Kidney epithelial cell (primary cell): ENCODE results near the gene CLDN9. TPM values are rescaled to one million over a fixed set of nuclear protein-coding genes. Genes with fewer than 3 reads are reported as not detected.

ENCODE experiments used
- DNase-seq: peaks from one replicate; pipeline ENCODE4 v3.0.0-alpha.2; 2010; ENCODE audit warnings: low read depth
- H3K27me3 ChIP-seq: 2 replicates; pipeline ENCODE4 v1.6.0; 2011; ENCODE audit warnings: low read length; ENCODE audit not compliant: control insufficient read depth, insufficient read depth
- H3K36me3 ChIP-seq: 2 replicates; pipeline ENCODE4 v1.5.1; 2011; ENCODE audit warnings: low read length; ENCODE audit not compliant: control insufficient read depth, insufficient read depth
- H3K4me3 ChIP-seq: 2 replicates; pipeline ENCODE4 v1.5.1; 2011; ENCODE audit warnings: low read depth, mild to moderate bottlenecking, control low read depth, low read length
- total RNA-seq: library from RNA; depleted of rRNA; stranded (reverse); fragments of >200 nt; gene quantifications from 2 replicates; pipeline ENCODE4 v1.2.3, GENCODE V29; 2015
- TF ChIP-seq, protein P1 (sequence below): IDR thresholded peaks from 2 replicates; pipeline ENCODE4 v1.5.1; 2011; ENCODE audit warnings: mild to moderate bottlenecking, moderate library complexity, low read length, control low read depth, inconsistent platforms; ENCODE audit not compliant: insufficient read depth, poor library complexity, severe bottlenecking

CLDN9 gene
- total RNA-seq, 1 donor from 2014 or later = 1.0 TPM

DNA sequence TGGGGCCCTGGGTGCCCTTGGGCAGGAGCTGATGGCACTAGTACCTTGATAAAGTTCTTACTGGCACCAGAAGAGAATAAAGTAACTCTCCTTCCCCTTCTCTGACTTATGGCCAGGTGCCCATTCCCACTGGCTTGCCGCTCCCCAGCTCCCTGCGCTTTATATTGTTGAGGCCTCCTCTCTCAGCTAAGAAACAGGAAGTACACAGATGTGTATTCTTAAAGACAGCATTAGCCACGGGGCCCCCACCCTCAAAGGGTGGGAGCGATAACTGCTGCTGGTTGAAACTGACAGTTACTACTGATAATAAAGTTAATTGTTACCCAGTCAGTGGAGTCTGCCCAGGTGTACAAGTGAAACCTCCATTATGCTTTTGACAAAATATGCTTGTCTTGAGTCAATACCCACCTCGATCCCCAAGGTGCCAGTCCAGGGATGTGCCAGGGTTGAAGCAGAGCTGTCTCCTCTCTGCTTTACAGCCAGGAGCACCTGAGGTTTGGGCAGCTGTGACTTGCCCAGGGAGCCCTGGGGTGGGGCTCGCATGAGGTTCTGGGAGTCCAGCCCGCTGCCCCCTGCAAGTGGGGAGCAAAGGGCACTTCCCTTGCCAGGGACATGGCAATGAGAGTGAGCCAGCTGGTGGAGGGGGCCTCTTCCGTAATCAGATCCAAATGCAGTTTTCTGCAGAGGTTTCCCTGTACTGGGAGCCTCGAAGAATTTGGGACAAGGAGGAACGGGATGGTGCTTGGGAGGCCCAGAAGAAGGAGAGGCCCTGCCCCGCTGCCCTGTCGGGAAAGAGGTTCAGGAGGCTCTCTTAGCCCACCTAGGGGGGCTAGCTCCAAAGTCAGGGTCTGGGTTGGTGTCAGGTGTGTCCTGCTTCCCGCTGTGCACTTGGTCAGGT is 5.4 kb upstream of the CLDN9 start:
- no peak for DNase-seq
- no peak overlapping the region for H3K4me3 ChIP-seq
- H3K36me3 ChIP-seq = no peaks in the 10 kb centered on the region
- peaks cover 10% of the 10 kb centered on the region for H3K27me3 ChIP-seq
- TF ChIP-seq, protein P1, sequence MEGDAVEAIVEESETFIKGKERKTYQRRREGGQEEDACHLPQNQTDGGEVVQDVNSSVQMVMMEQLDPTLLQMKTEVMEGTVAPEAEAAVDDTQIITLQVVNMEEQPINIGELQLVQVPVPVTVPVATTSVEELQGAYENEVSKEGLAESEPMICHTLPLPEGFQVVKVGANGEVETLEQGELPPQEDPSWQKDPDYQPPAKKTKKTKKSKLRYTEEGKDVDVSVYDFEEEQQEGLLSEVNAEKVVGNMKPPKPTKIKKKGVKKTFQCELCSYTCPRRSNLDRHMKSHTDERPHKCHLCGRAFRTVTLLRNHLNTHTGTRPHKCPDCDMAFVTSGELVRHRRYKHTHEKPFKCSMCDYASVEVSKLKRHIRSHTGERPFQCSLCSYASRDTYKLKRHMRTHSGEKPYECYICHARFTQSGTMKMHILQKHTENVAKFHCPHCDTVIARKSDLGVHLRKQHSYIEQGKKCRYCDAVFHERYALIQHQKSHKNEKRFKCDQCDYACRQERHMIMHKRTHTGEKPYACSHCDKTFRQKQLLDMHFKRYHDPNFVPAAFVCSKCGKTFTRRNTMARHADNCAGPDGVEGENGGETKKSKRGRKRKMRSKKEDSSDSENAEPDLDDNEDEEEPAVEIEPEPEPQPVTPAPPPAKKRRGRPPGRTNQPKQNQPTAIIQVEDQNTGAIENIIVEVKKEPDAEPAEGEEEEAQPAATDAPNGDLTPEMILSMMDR = no peak

DNA sequence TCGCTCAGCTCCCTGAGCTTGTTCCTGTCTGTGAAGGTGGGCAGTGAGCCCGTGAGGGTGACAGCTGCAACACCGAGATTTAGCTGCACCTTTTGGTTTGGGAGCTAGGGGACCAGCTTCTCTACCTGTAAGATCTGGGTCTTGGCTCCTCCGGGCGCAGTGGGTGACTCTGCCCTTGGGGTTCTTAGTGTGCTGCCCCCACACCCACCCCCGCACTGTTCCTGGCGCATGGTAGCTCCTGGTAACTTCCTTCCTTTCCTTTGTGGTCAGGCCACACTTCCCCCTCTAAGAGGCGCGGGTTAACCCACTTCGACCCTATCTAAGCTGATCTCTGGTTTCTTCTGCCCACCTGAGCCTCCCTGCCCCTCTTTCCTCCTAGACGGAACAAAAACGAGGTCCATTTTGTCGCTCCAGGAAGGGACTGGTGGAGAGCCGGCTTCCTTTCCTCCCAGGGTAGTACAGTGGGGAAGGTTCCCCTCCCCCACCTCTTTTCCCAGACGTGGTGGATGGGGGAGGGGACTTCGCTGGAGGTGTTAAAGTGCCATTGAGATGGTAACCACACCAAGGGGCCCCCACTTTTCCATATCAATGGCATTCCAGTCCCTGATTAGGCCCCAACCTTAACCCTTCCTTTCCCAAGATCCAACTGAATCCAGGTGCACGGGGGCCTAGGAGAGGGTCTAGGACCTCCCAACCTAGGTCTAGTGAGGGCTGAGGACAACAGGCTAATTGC is 4.6 kb upstream of the CLDN9 start:
- TF ChIP-seq, protein P1 = no peak
- Histone ChIP-seq H3K36me3 (no peaks in the 10 kb centered on the region), H3K27me3 (peaks cover 15% of the 10 kb centered on the region), H3K4me3 (no peak overlapping the region)
- no peak for DNase-seq

DNA sequence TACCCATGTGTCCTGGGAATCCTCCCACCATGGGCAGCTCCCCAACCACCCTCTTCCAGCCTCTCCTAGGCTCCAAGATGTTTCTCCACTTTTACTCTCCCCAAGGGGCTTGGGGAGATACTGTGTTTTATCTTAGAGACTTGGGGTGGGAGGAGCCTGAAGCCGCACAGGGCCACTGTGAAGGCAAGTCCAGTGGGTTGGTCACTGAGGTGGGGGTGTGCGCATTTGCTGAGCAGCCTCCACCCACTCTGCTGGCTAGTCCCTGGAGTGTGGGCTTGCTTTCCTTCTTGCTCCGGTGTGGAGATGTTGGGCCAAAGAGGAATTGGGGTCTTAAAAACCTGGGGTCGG is 4.1 kb upstream of the CLDN9 start:
- no peak overlapping the region for H3K4me3 ChIP-seq
- TF ChIP-seq, protein P1 = no peak
- no peaks in the 10 kb centered on the region for H3K36me3 ChIP-seq
- no peak for DNase-seq
- peaks cover 15% of the 10 kb centered on the region for H3K27me3 ChIP-seq

DNA sequence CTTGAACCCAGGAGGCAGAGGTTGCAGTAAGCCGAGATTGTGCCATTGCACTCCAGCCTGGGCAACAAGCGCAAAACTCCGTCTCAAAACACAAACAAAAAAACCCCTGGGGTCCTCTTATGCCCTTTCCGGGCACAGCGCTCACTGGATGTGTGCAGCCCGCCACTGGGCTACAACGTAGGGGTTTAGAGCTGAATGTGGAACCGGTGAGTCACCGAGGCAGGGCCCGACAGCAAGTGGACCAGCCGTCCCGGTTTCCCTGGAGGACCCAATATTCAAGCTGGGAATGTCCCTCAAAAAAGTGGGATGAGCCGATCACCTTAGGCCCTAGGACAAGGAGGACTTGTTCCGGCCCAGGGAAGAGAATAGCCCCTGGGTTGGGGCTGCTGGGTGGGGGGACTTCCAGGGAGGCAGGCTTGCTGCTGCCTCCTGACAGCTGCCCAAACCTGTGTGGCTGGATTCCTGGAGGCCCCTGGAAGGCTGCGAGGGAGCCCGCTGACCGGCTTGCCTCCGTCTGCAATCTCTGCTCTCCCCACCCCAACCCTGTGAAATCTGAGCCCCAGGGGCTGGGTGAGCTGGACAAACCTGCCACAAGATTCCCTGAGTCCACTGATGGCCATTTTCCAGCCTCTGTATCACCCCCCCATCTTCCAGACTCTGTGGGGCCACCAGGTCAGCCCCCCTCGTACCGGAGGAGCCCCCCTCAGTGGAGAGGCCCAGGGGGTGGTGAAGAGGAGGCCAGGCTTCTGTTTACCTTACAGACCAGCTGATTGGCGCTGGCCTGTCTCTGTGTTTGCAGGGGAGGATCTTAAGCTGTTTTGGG is 2.9 kb upstream of the CLDN9 start:
- no peak for DNase-seq
- TF ChIP-seq, protein P1 = no peak
- Histone ChIP-seq H3K27me3 (peaks cover 14% of the 10 kb centered on the region), H3K4me3 (no peak overlapping the region), H3K36me3 (no peaks in the 10 kb centered on the region)

DNA sequence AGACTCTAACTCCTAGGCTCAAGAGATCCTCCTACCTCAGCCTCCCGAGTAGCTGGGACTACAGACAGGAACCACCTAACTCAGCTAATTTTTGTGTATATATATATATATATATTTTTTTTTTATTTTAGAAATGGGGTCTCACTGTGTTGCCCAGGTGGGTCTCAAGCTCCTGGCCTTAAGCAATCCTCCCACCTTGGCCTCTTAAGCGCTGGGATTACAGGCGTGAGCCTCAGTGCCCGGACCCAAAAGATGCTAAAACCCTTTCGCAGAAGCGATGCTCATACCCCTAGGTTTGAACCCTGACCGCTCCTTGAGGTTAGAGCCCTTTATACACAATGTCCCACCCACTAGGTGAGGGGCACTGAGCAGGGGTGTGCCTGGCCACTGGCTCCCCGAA is 2.2 kb upstream of the CLDN9 start:
- H3K36me3 ChIP-seq = no peaks in the 10 kb centered on the region
- DNase-seq = no peak
- TF ChIP-seq, protein P1 = no peak
- peaks cover 12% of the 10 kb centered on the region for H3K27me3 ChIP-seq
- H3K4me3 ChIP-seq = no peak overlapping the region
